Sigmoid colon (tissue), 4 donors: ENCODE data around the gene UBE4A.

Experiments
- POLR2A ChIP-seq, 2 donors: fragments of 450-650 bp; IDR thresholded peaks; one replicate each; pipeline ENCODE4 v1.6.1; 2016; ENCODE audit warnings: antibody characterized with exemption in 2 of 2, mild to moderate bottlenecking in 2 of 2, moderate library complexity in 2 of 2
- POLR2AphosphoS5 ChIP-seq, 4 donors: sonication (generic); formaldehyde crosslinking; IDR thresholded peaks; one replicate each; pipeline ENCODE4 v1.6.1; 2017; ENCODE audit warnings: antibody characterized with exemption in 4 of 4
- TF ChIP-seq, protein P1 (sequence below), 4 experiments: fragments of 450-650 bp in 3 of 4; fragments of 200-600 bp in 1 of 4; IDR thresholded peaks; one replicate each; pipeline ENCODE4 v1.5.1; 2016 to 2019; ENCODE audit warnings: antibody characterized with exemption in 4 of 4, mild to moderate bottlenecking in 3 of 4, moderate library complexity in 2 of 4

- TF ChIP-seq, protein P1, sequence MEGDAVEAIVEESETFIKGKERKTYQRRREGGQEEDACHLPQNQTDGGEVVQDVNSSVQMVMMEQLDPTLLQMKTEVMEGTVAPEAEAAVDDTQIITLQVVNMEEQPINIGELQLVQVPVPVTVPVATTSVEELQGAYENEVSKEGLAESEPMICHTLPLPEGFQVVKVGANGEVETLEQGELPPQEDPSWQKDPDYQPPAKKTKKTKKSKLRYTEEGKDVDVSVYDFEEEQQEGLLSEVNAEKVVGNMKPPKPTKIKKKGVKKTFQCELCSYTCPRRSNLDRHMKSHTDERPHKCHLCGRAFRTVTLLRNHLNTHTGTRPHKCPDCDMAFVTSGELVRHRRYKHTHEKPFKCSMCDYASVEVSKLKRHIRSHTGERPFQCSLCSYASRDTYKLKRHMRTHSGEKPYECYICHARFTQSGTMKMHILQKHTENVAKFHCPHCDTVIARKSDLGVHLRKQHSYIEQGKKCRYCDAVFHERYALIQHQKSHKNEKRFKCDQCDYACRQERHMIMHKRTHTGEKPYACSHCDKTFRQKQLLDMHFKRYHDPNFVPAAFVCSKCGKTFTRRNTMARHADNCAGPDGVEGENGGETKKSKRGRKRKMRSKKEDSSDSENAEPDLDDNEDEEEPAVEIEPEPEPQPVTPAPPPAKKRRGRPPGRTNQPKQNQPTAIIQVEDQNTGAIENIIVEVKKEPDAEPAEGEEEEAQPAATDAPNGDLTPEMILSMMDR (IDR thresholded peaks at IDR 0.05), result no peak
- TF ChIP-seq POLR2A (IDR thresholded peaks at IDR 0.05), result no peak
- TF ChIP-seq POLR2AphosphoS5 (IDR thresholded peaks at IDR 0.05), result no peak
Measured at GRCh38 chr11:118343981-118344515, 15.4 kb upstream of the UBE4A start, which contains the start of gene CD3G.
